Activated T-cell treated with anti-CD3 and anti-CD28 coated beads for 1 hour (primary cell): ENCODE results near the gene SH3RF1.

Experiments used
- DNase-seq: peaks from one replicate; pipeline ENCODE4 v3.0.0-alpha.2; 2020; ENCODE audit warnings: low read depth

Gene SH3RF1

GRCh38 chr4:169063441-169063840, 207.3 kb downstream of the SH3RF1 start:
- DNase-seq, result no peak

- no peak for DNase-seq
These were observed 207.9 kb downstream of the SH3RF1 start for GRCh38 chr4:169062897-169063244.

- DNase-seq, result no peak
These were observed 209.4 kb downstream of the SH3RF1 start for GRCh38 chr4:169061386-169061785.

- DNase-seq, result no peak
These were observed 210.2 kb downstream of the SH3RF1 start for GRCh38 chr4:169060391-169061091.

- DNase-seq, result no peak
These were observed 211.2 kb downstream of the SH3RF1 start for GRCh38 chr4:169059306-169060211.

- DNase-seq, result no peak
These were observed 212.4 kb downstream of the SH3RF1 start for GRCh38 chr4:169058312-169058711.

GRCh38 chr4:169054879-169055278, 215.9 kb downstream of the SH3RF1 start:
- DNase-seq, result no peak

GRCh38 chr4:169052594-169052945, 218.2 kb downstream of the SH3RF1 start:
- DNase-seq, result no peak

- DNase-seq, result no peak
These were observed 218.8 kb downstream of the SH3RF1 start for GRCh38 chr4:169051761-169052593.

GRCh38 chr4:169050881-169051760, 219.6 kb downstream of the SH3RF1 start:
- DNase-seq, result no peak

GRCh38 chr4:169050284-169050683, 220.5 kb downstream of the SH3RF1 start:
- no peak for DNase-seq

GRCh38 chr4:169048868-169049414, 221.8 kb downstream of the SH3RF1 start:
- no peak for DNase-seq

GRCh38 chr4:169047956-169048355, 222.8 kb downstream of the SH3RF1 start:
- DNase-seq, result no peak

- DNase-seq, result no peak
These were observed 224.7 kb downstream of the SH3RF1 start for GRCh38 chr4:169045862-169046584.

GRCh38 chr4:169044714-169045447, 225.9 kb downstream of the SH3RF1 start:
- DNase-seq, result no peak
